NCI-H2107 treated with DMSO at 0.1 percent for 48 hours (cell line): ENCODE results near the gene CACNG6.

Experiments
- DNase-seq: peaks from one replicate; lab custom pipeline; 2025; ENCODE audit not compliant: unreplicated experiment; lab: John Stamatoyannopoulos, UW

CACNG6 gene

DNA sequence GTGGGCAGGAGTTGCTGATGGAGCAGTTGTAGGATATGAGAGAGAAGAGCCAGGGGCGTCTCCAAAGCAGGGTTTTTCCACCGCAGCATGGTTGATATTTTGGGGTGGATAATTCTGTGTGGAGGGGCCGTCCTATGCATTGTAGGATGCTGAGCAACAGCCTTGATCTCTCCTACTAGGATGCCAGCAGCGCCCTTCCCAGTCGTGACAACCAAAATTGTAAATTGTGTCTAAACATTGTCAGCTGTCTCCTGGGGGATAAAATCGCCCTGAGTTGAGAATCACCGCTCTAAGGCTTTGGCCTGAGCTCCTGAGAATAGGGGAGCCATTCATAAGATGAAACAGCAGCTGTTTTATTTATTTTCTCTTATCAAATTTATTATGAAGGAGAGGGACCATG, 24.5 kb upstream of the CACNG6 start:
- no peak for DNase-seq

DNA sequence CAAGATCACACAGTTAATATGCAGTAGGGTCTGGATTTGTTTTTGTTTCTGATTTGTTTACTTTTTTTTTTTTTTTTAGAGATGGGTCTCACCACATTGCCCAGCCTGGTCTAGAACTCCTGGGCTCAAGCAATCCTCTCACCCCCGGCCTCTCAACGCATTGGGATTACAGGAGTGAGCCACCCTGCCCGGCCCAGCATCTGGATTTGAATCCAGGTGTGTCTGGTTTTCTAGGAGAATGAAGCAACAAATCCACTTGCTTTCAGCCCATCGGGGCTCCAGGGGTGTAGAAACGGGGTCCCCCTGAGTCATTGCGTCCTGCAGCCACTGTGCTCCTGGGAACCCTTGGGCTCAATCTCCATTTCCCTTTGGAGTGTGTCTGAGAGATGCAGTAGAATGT, 22.1 kb upstream of the CACNG6 start:
- DNase-seq, result no peak

DNA sequence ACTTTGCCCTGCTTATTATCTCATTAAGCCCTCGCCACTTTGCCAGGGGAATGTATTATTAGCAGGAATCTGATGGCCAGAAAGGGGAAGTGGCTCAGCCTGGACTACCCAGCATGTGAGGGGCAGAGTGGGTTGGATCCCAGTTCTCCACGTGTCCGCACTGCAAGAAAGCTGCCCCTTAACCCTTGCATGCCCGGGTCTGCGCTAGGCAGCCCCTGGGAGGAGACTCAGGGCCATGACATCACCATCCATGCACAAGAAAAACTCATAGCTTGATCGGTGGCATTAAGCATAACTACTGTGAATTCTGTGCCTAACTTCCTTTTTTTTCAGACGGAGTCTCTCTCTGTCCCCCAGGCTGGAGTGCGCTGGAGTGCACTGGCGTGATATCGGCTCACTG, 19.8 kb upstream of the CACNG6 start:
- no peak for DNase-seq

DNA sequence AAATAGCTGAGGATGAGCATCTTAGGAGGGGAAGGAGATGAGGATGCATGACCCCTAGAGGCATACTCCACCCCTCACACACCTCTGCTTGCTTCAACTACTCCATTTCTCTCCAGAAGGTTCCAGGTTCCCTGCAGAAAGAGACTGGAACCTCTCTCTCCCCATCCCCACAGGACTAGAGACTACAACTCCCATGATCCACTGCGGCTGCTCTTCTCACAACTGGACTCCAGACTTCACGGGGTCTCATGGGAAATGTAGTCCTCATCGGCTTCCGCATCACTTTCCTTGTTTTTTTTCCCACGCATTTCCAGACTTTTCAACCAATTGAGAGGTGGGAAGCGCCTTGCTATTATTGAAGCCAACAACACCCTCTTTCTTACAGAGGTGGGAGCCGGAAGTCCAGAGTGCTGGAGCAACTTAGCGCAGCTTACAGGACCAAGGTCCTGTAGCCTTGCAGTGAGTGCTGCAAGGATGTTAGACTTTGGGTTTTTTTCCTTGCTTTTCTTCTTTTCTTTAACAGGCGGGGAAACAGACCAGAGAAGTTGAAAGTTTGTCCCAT, 13.9 kb upstream of the CACNG6 start:
- no peak for DNase-seq

DNA sequence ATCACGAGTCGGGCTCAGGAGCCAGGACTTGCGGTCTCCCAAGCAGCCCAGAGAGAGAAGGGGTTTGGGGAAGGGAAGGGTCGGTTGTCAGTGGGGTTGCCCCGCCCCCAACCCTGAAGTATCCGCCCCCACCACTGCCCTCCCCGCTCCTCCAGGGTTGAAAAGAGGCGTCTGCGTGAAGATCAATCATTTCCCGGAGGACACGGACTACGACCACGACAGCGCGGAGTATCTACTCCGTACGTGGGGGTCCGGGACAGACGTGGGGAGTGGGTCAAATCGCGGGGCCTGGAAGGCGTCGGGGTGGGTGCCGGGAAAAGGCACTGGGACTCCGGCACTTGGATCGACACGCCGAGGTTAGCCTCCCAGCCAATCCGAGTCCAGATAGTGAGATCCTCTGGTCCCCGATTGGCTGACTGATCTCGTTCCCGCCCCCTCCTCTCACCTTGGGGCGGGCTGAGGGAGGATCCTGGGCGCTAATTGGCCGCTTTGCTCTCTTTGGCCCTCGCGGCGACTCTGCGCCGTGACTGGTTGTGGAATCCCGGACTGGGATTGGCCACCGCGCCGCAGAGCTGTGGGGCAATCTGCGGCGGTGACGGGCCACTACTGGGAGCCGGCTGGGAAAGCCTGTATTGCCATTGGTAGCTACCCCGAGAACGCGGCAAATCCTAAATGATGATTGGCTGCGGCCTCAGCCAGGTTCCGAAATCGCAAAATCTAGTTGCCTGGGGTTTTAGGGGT, 13.3 kb upstream of the CACNG6 start:
- no peak for DNase-seq

DNA sequence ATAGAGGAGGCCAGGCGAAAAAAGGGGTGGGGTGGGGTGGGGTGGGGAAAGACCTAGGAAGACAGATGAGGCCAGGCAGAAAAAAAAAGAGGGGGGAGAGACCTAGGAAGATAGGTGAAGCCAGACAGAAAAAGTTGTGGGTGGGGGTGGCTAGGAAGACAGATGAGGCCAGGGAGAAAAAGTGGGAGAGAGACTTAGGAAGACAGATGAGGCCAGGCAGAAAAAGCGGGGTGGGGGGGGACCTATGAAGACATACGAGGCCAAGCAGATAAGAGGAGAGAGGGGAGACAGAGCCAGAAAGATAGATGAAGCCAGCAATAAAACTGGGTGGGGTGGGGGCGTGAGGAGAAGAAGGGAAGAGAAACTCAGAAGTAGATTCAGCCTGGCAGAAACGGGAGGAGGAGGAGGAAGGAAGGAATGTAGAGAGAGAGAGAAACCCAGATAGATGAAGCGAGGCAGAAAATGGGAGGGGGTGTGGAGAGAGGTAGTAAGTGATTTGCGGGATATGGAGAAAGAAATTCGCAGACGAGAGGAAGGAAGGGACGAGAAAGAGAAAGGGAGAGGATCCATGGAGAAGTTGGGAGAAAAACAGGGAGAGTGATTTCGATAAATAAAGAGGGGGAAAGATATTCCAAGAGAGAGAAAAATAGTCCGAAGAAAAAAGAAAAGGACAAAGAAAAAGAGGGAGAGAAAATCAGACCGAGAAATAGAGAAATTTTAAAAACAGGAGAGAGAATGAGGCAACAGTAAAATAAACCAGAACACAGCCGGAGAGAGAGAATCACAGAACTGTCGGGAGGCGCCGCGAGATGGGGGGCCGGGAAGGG, 12.2 kb upstream of the CACNG6 start:
- DNase-seq, result no peak

DNA sequence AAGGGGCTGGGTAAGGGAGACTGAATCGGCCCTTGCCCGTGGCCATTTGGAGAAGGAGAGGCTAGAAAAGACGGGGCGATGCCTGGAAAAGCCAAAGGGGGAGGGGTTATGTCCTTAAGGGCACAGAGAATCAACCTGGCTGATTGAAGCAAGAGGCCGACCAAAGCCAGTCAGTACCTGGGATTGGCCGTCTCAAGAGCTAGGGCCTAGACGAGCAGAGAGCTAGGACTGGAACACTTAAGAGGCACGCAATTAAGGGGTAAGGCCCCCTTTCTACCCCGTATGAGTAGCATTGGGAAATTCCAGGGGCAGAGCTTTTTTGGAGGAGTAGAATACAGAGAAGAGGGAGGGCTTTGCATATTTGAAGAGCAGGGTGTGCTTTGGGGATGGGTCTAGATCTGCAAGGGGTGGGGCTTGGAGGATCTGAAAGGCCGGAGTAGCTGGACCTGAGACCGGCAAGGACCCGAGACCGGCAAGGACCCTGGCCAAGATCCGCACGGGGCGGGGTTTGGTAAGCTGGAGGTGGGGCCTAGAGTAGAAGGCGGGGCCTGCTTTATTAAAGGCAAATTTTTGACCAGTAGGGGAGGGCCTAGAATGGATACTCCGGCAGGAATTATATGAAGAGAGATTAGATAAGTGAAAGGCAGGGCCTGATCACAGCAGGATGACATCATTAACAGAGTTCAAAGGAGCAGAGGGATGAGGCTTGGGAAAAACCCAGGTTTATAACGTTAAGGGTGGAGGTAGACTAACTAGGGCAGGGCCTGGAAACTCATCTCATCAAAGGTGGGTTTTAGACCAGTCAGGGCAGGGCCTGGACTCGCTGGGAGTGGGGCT, 10.7 kb upstream of the CACNG6 start:
- no peak for DNase-seq

DNA sequence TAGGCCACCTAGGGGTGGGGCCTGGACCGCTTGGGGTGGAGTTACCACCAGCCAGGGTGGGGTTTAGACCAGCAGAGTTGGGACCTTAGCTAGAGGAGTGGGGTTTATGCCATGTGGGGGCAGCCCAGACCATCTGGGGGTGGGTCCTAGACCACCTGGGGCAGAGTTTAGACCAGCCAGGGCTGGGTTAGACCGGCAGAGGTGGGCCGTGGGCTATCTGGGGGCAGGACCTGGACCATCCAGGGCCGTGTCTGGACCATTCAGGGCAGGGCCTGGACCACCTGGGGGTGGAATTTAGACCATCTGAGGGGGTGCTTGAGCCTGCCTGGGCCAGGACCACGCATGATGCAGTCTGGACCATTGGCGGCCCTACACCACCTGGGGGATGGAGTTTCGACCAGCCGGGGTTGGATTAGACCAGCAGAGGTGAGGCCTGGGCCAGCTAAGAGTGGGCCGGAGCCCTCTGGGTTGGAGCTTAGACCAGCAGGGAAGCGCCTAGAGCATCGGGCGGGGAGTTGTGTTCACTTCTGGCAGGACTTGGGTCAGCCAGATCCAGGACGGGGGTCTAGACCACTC, 10.0 kb upstream of the CACNG6 start:
- no peak for DNase-seq

DNA sequence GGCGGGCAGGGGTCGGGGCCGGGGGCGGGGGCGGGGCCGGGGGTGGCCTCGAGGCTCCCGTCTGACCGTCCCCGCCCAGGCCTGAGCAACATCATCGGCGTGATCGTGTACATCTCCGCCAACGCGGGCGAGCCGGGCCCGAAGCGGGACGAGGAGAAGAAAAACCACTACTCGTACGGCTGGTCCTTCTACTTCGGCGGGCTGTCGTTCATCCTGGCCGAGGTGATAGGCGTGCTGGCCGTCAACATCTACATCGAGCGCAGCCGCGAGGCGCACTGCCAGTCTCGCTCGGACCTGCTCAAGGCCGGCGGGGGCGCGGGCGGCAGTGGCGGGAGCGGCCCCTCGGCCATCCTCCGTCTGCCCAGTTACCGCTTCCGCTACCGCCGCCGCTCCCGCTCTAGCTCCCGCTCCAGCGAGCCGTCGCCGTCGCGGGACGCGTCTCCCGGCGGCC, 9.4 kb upstream of the CACNG6 start:
- no peak for DNase-seq

DNA sequence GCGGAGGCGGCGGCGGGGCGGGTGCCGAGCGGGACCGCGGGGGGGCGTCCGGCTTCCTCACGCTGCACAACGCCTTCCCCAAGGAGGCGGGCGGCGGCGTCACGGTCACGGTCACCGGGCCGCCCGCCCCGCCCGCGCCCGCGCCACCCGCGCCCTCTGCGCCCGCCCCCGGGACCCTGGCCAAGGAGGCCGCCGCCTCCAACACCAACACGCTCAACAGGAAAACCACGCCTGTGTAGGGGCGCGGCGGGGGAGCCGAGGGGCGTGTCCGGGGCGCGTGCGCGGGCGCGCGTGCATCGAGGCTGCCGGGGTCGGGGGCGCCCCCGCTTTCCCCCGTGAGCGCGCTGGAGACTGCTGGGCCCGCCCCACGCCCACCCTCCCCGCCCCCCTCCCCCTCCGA, 8.8 kb upstream of the CACNG6 start:
- DNase-seq, result no peak

DNA sequence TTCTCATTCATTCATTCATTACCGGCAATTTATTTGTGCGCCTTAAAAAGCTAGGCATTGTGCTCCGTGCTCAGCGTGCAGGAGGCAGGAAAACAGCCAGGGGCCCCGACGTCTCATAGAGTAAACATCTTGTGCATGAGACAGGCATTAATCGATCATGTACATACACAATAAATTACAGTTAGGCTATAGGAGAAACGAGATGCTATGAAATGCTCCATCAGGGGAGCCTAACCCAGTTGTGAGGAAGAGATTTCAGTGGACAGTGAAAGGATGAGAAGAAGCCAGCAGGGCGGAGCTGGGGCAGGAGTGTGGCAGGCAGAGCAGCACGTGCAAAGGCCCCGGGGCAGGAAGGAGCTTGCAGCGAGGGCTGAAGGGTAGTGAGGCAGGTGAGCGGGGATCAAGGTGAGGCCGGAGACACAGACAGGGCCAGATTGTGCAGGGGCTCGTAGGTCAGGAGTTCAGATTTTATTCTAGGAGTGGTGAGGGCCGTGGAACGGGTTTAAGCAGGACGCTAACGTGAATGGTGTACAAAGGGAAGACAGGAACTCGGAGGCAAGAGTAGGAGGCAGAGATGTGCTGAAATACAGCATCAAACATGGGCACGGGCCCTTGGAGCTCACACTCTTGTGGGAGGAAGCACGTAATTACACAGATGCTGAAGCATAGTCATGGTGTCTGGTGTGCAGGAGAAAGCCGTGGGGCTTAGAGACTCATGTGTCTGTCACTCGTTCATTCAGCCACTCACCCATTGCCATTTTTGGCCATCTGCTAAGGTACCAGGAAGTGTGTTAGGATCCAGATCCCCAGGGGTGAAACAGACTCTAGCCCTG, 7.8 kb upstream of the CACNG6 start:
- DNase-seq, result no peak

DNA sequence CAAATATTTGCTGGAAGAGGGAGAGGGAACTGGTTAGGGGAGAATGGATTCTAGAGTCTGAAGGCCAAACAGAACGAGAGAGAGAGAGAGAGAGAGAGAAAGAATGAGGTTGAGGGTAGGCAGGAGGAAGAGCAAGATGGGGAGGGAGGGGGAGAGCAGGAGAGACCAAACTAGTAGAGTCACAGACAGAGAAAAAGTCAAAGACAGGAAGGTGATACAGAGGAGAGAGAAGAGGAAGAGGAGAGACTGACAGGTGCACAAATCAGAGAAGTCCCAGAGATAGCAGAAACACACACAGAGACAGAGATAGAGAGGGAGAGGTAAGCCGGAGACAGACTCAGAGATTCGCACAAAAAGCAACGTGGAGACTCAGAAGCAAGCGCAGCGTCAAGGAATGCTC, 5.6 kb upstream of the CACNG6 start:
- DNase-seq, result no peak

DNA sequence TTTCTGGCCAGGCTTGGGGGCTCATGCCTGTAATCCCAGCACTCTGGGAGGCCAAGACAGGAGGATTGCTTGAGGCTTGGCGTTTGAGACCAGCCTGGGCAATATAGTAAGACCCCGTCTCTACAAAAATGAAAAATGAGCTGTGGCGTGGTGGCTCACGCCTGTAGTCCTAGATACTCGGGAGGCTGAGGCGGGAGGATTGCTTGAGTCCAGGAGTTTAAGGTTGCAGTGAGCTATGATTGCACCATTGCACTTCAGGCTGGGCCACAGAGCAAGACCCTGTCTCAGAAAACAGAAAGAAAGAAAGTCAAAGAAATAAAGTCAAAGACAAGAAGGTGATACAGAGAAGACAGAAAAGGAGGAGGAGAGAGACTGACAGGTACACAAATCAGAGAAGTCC, 2.5 kb upstream of the CACNG6 start:
- no peak for DNase-seq

DNA sequence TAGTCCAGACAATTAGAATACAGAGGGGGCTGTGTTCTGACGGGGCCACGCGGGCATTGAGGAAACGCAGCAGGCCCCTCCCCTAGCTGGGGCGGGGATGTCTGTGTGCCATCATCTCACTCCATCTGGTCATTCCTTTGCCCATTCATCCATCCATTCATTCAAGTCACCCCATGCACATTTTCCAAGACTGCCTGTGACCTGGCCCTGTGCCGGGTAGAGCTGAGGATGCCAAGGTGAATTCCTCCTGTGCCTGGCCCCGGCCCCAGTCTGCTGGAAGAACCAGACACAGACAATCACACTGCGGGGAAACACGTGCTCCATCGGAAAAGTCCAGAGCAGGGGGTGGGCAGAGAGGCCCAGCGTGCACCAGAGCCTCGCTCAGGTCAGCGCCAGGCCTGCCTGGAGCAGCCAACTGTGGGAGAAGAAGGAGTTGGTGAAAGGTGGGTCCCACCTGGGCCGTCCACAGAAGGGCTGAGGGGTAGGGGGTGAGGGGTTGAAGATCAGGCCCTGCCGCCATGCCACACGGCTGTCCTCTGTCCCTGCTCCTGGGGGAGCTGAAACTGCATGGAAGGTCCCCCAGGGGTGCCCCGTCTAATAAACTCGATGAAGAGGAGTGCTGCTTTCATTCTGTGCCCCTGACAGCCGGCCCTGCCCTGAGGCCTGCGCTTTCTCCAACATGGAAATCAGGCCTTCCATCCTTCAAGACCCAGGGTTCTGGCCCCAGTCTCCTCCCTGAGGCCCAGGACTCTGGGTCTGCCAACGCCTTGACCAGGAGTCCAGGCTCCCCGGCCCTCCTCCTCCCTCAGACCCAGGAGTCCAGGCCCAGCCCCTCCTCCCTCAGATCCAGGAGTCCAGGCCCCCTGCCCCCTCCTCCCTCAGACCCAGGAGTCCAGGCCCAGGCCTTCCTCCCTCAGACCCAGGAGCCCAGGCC, 1.6 kb upstream of the CACNG6 start:
- DNase-seq, result no peak

DNA sequence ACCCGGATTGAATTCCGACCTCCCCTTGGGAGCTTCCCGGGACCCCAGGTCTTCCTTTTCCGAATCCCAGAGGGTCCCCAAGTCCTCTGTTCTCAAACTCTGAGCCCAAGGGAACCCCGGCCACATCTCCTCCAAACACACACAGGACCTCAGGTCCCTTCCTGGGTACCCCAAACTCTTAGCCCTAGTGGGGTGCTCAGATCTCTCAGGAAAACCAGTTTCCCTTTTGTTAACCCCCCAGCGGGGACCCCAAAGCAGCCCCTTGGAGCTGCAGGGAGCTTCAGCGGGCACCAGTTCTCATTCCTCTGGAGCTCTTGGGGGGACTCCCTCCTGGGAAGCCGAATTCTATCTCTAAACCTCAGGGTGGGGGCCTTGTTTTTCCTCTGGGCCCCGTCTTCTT, 774 bp downstream of the CACNG6 start:
- no peak for DNase-seq

DNA sequence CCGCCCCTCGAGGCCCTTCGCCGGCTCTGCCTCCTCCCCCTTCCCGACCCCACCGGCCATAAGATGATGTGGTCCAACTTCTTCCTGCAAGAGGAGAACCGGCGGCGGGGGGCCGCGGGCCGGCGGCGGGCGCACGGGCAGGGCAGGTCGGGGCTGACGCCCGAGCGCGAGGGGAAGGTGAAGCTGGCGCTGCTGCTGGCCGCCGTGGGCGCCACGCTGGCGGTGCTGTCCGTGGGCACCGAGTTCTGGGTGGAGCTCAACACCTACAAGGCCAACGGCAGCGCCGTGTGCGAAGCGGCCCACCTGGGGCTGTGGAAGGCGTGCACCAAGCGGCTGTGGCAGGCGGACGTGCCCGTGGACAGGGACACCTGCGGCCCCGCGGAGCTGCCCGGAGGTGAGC, 1.4 kb downstream of the CACNG6 start:
- DNase-seq, result no peak

DNA sequence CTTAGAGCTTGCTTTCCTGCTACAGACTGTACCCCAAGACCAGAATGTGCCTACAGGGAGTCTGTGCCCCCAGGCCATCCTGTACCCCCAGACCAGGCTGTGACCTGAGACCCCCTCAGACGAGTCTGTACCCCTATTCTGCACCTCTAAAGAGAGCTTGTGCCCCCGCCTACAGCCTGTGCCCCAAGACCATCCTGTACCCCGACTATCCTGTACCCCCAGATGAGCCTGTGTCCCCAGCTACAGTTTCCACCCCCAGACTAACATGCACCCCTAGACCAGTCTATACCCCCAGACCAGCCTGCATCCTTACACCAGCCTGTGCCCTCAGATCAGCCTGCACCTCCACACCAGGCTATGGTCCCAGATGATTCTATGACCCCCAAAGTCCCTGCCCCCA, 2.0 kb downstream of the CACNG6 start:
- DNase-seq, result no peak

DNA sequence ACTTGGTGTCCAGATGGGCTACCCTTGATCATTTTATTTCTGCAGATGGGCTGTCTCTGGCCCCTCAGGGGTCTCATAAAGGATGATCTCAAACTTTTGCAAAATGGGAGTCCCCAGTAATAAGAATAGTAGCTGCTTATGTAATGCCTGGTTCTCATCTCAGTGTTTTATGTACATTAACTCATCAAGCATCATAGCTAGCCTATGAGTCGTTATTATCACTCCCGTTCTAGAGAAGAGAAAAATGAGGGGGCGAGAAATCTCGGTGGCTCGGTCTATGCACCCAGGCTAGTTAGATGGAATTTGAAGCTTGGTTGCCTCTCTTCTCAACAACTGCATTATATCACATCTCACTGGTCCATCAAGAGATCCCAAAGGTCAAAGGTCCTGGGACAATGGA, 3.4 kb downstream of the CACNG6 start:
- DNase-seq, result no peak

DNA sequence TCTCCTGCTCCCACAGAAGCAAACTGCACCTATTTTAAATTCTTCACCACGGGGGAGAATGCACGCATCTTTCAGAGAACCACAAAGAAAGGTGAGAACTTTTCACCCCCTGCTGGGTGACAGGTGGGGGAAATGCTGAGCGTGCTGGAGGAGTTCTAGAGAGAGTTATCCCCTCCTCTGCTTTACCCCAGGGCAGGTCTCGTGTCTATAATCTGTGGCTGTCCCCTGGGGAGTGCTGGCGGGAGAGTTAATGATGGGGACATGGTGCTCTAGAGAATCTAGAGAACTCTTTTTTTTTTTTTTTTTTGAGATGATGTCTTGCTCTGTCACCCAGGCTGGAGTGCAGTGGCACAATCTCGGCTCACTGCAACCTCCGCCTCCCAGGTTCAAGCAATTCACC, 6.8 kb downstream of the CACNG6 start:
- no peak for DNase-seq
